Stimulated activated CD4-positive, alpha-beta T cell treated with anti-CD3 and anti-CD28 coated beads, Interleukin-1b, Interleukin-23, amount 100 ng/mL, for 24 hours (primary cell): ENCODE results near the gene ZMAT2.
A peak's percentile ranks its signal among the peaks of the same experiment; 100 is the strongest.
"Not testable (repeated sequence)": the region's sequence is repeated elsewhere in the genome, so short reads cannot be mapped to it uniquely, and the experiment has no call there.

Source experiments
- DNase-seq, 4 experiments: peaks; one replicate each; pipeline ENCODE4 v3.0.0-alpha.2; 2020; ENCODE audit warnings: low read depth in 4 of 4, low spot score in 1 of 4

ZMAT2 gene

DNA sequence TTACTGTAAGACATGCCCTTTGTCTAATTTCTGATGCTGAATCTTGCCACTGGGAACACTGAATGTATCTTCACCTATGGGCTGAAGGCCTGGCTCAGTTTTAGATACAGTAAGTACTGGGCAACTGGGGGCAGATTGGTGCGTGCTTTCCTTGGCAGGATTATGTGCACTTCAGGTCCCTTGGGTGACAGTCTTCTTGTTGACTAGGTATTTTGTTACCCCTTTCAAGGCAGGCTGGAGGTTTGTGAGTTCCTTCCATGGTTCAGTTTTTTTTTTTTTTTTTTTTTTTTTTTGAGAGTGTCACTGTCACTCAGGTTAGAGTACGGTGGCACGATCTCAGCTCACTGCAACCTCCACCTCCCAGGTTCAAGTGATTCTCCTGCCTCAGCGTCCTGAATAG is 7.6 kb downstream of the ZMAT2 start:
- DNase-seq, result no peak

DNA sequence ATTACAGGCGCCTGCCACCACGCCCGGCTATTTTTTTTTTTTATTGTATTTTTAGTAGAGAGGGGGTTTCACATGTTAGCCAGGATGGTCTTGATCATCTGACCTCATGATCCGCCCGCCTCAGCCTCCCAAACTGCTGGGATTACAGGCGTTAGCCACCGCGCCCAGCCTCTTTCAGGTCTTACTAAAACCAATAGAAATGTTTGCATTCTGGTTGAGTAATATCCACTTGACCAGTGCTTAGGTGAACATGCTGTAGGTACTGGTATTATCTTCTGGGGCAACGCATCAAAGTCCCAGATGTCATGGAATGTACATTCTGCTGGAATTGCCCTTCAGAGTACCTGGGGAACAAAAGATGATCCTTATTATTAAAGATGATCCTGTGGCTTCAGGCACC is 8.5 kb downstream of the ZMAT2 start:
- DNase-seq, result not testable (repeated sequence)

DNA sequence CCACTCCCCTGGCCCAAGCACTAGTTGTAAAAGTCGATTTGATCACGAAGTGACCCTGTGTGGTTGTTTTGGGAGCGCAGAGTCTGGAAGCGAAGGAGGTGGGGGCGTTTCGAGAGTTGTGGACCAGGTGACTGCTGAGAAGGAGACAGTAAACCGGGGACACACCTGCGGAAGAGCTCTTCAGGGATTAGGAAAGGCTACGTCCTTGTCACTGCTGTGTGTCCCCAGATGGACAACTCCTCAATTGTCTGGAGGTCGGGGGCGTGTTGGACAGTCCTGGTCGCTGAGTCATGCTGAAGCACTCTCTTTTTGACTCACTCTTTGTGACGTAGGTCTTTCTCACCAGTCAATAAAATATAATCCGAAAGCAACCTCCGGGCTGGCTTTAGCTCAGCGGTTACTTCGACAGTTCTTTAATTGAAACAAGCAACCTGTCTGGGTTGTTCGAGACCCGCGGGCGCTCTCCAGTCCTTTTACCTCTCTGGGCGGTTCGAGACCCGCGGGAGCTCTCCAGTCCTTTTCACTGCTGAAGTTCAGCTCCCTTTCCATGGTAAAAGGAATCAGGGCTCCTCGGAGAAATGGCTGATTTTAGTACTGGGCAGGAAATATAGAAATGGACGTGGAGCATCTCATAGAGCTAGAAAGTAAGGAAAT is 10.8 kb downstream of the ZMAT2 start:
- peak; percentile 46 to 85 (median 84) for DNase-seq

DNA sequence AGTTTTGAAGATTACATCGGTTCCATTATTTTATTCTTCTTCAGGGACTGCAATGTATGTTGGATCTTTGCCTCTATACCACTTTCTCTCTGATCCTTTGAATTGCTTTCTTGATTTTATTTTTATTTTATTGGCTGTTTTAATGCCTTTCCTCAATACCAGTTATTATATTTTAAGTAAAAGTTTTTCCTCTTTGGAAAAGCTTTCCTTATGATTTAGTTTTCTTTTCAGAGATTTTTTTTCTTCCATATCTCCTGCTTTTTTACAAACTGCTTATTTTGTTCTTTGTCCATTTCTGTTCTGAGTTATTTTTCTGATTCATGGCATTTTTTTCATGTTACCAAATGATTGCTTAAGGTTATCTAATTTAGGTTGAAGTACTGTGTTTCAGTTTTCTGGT is 11.5 kb downstream of the ZMAT2 start:
- no peak for DNase-seq

DNA sequence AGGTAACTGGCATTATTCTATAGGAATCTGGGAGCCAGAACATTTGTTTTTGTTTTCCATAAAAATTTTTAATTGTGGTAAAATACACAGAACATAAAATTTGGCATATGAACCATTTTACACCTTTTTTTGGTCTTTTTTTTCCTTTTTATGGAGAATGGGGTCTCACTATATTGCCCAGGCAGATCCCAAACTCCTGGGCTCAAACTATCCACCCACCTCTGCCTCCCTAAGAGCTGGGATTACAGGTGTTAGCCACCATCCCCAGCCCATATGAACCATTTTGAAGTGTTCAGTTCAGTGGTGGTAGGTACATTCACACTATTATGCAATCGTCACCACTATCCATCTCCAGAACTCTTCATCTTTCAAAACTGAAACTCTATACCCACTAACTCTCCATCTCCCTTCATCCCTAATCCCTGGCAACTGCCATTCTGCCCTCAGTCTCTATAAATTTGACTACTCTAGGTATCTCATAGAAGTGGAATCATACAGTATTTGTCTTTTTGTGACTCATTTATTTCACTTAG is 13.4 kb downstream of the ZMAT2 start:
- DNase-seq, result no peak

DNA sequence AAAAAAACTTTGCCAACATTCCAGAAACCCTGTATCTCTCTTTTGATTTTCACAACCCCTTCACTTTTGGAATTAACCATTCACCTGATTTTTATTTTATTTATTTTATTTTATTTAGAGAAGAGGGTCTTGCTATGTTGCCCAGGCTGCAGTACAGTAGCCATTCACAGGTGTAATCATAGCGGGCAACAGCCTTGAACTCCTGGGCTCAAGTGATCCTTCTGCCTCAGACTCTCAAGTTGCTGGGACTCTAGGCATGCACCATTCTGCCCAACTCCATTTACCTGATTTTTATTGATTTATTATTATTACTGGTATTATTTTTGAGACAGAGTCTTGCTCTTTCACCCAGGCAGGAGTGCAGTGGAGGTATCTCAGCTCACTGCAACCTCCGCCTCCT is 16.0 kb downstream of the ZMAT2 start:
- DNase-seq, result not testable (repeated sequence)

DNA sequence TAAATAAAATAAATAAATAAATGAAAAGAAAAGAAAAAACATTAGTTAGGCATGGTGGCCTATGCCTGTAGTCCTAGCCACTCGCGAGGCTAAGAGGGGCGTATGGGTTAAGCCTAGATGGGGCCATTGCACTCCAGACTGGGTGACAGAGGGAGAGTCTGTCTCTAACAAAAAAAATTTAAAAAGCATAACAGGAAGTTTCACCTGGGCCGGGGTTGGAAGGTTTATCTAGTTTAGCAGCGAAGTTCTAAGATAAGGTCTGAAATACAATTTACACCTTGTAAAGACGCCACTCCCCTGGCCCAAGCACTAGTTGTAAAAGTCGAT is 18.0 kb downstream of the ZMAT2 start:
- DNase-seq, result no peak

DNA sequence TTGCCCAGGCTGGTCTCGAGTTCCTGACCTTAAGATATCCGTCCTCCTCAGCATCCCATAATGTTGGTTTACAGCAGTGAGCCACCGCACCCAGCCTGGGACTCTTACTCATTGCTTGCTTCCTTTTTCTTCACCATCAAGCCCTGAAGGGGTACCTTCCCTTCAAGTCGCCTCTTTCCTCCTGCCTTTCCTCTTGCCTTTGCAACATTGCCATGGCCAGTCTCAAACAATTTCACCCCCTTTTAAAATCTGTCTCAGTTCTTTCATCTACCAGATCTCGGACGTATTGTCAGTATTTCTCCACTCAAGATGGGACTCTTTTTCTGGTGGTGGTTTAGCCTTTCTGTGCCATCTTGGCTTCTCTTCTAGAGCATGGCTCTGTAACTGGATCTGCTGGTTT is 20.5 kb downstream of the ZMAT2 start:
- DNase-seq, result not testable (repeated sequence)

DNA sequence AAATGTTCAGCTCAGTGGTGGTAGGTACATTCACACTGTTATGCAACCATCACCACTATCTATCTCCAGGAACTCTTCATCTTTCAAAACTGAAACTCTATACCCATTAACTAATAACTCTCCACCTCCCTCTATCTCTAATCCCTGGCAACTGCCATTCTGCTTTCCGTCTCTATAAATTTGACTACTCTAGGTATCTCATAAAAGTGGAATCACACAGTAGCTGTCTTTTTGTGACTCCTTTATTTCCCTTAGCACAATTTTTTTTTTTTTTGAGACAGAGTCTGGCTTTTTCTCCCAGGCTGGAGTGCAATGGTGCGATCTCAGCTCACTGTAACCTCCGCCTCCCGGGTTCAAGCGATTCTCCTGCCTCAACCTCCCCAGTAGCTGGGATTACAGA is 21.1 kb downstream of the ZMAT2 start:
- DNase-seq, result not testable (repeated sequence)

DNA sequence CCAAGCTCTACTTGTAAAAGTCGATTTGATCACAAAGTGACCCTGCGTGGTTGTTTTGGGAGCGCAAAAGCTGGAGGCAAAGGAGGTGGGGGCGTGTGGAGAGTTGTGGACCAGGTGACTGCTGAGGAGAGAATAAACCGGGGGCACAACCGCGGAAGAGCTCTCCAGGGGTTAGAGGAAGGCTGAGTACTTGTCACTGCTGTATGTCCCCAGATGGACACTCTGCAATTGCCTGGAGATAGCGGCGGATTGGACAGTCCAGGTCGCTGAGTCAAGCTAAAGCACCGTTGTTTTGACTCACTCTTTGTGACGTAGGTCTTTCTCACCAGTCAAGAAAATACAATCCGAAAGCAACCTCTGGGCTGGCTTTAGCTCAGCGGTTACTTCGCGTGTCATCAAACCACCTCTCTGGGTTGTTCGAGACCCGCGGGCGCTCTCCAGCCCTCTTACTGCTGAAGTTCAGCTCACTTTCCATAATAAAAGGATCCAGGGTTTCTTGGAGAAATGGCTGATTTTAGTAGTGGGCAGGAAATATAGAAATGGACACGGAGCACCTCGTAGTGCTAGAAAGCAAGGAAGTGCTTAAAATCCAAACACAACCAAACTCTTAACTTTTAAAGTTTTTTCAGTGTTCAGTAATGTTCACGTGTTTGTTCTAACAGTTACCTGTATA is 25.7 kb downstream of the ZMAT2 start:
- peak; percentile 42 to 71 (median 66) for DNase-seq

DNA sequence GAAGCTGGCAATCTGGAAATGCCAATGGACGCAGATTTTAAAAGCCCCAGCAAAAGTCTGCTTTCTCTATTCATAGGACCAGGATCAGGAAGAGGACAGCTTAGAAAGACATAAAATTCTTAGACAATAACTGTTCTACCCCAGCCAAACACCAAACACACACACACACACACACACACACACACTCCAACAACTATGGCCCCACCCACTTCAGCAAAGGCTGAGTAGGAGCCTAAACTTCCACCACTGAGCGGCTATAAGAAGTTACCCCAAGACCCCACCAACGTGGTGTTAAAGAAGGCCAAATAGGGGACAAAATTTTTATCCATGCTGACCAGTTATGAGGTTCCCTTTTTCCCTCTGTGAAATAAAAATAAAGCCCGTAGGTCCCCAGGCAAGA is 32.9 kb downstream of the ZMAT2 start:
- DNase-seq, result no peak

DNA sequence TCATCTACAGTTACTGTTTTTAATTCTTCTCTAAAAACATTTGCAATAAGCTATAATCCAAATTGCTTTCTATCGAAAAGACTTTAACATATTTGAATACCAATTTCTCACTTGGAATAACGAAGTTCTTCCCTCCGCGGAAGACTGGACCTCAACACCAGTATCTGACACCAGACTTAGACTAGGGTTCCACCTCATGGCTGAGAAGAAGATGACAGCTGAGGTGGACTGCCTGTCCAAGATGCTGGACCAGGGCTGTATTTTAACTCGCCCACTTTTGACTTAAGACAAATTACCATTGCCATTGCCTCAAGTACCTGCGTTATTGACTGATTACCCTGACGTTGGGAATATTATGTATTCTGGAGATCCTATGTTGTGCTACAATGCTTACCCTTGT is 34.1 kb downstream of the ZMAT2 start:
- no peak for DNase-seq

DNA sequence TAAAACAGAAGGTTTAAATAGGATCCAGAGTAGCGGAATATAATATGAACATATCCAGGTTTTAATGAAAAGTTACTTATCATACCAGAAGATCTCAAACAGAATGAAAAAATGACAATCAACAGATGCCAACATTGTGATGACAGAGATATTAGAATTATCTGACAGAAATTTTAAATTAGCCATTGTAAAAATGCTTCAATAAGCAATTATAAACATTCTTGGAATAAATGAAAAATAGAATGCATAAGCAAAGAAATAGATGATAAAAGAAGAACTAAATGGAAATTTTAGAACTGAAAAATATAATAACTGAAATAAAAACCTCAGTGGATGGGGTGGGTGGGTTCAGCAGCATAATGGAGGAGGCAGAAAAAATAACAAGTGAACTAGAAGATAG is 37.2 kb downstream of the ZMAT2 start:
- no peak for DNase-seq

DNA sequence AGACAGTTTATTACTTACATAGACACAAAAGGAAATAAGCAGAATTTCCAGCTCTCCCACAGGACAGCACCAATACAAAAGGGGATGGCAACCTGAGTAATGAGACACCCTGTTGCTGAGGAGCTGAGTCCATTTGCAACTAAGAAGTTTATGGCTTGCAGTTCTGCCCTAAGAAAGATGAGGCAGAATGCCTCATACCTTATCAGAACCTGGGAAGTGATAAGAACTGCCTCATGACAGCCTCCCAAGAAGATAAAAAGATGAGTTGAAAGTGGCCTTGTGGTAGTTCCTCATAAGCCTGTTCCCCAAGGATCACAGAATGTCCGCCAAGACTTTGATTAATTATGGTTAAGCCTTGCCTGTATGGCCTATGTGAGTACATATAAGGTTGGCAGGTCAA is 41.7 kb downstream of the ZMAT2 start:
- DNase-seq, result no peak

DNA sequence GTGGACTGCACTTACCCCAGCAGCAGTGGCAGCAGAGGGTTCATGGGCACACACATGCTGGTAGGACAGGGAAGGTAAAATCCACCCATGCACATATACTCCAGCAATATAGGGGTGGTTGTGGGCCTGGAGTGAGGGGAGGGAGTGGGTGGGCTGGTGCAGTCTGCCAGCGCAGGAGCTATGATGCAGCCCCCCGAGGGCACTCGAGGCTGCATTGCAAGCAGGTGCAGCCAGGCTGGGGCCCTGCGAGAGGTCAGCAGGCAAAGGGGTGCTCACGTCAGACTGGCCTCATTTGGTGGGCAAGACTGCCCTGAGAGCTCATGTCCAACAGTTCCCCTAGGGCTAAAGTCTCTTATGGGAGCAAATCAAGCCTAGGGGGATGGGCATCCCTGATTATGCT is 53.3 kb downstream of the ZMAT2 start:
- no peak for DNase-seq
